ENCODE measurements around the gene THNSL1. TPM values are rescaled to one million over a fixed set of nuclear protein-coding genes. Genes with fewer than 3 reads are reported as not detected.

The THNSL1 gene
- total RNA-seq, 2 experiments from 2014 or later: 5.5 to 8.3 TPM

DNA sequence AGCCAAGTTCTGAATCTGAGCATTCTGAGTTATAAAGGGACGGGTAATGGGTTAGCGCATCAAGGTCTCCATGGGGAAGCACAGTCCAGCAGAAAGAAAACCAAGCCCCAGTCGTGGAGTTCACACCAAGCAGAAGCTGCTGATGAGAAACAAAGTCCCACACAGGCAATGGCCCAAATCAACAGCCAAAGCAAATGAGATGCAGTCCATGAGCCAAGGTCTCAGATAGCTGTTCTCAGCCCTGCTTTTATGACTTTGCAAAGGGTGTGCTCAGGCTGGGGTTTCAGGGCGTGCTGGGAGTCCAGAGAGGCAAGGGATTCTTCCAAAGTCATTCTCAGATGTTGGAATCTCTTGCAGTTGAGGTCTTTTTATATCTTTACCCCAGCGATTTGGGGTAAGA lies 32.0 kb downstream of the THNSL1 start:
- Histone ChIP-seq H3K4me3 (ENCODE audit: low read depth, low read length, poor library complexity, severe bottlenecking) (no peak overlapping the region), H3K4me1 (ENCODE audit: insufficient read depth, low read length, poor library complexity, severe bottlenecking) (no peaks in the 10 kb centered on the region), H3K36me3 (ENCODE audit: insufficient read depth, low read length) (no peaks in the 10 kb centered on the region), H3K27ac (ENCODE audit: low read depth, low read length, poor library complexity, severe bottlenecking) (no peak overlapping the region), H4K20me1 (ENCODE audit: insufficient read depth, low read length) (no peaks in the 10 kb centered on the region), H3K9me3 (ENCODE audit: low read length) (no peaks in the 10 kb centered on the region), H3K79me2 (ENCODE audit: insufficient read depth, low read depth, low read length) (no peaks in the 10 kb centered on the region), H3K9me2 (ENCODE audit: insufficient read depth, low read length) (no peaks in the 10 kb centered on the region), H3K4me2 (ENCODE audit: low read length) (no peak overlapping the region), H2AFZ (ENCODE audit: low read length) (no peak overlapping the region)
- BruUV-seq (replicated peaks): no TSS peak
- no peak for TF ChIP-seq EZH2phosphoT487 (IDR thresholded peaks at IDR 0.05; ENCODE audit: borderline replicate concordance, low read depth, low read length)
- TF ChIP-seq, protein P1, sequence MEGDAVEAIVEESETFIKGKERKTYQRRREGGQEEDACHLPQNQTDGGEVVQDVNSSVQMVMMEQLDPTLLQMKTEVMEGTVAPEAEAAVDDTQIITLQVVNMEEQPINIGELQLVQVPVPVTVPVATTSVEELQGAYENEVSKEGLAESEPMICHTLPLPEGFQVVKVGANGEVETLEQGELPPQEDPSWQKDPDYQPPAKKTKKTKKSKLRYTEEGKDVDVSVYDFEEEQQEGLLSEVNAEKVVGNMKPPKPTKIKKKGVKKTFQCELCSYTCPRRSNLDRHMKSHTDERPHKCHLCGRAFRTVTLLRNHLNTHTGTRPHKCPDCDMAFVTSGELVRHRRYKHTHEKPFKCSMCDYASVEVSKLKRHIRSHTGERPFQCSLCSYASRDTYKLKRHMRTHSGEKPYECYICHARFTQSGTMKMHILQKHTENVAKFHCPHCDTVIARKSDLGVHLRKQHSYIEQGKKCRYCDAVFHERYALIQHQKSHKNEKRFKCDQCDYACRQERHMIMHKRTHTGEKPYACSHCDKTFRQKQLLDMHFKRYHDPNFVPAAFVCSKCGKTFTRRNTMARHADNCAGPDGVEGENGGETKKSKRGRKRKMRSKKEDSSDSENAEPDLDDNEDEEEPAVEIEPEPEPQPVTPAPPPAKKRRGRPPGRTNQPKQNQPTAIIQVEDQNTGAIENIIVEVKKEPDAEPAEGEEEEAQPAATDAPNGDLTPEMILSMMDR (conservative IDR thresholded peaks at IDR 0.05; ENCODE audit: low read length): no peak
- DNase-seq (ENCODE audit: low spot score): no peak
- POLR2A ChIA-PET: interaction anchor here (0.5 kb wide), 1 partner anchor 1855 kb away, joined by 3 read pairs; no protein-coding TSS in a partner anchor
- intact Hi-C loops (cut with micrococcal nuclease; ENCODE audit: unreplicated experiment): no loop called here
- CTCF ChIA-PET (ENCODE audit: unreplicated experiment): no interaction called here

DNA sequence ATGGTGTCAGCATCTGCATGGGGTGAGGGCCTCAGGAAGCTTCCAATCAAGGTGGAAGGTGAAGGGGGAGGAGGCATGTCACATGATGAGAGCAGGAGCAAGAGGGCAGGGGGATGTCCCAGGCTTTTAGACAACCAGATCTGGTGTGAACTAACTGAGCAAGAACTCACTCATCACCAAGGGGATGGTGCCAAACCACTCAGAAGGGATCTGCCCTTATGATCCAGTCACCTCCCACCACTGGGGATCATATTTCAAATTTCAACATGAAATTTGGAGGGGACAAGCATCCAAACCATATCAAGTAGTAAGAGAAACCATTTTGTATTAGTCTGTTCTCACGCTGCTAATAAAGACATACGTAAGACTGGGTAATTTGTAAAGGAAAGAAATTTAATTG lies 33.6 kb downstream of the THNSL1 start:
- no TSS peak for BruUV-seq (replicated peaks)
- H3K79me2 ChIP-seq (ENCODE audit: insufficient read depth, low read depth, low read length): no peaks in the 10 kb centered on the region
- TF ChIP-seq EZH2phosphoT487 (IDR thresholded peaks at IDR 0.05; ENCODE audit: borderline replicate concordance, low read depth, low read length): no peak
- TF ChIP-seq, protein P1 (conservative IDR thresholded peaks at IDR 0.05; ENCODE audit: low read length): no peak
- no peak overlapping the region for H3K27ac ChIP-seq (ENCODE audit: low read depth, low read length, poor library complexity, severe bottlenecking)
- ChIA-PET POLR2A (no interaction called here), CTCF (ENCODE audit: unreplicated experiment) (no interaction called here)
- H3K9me3 ChIP-seq (ENCODE audit: low read length): no peaks in the 10 kb centered on the region
- no peak for DNase-seq (ENCODE audit: low spot score)
- H3K9me2 ChIP-seq (ENCODE audit: insufficient read depth, low read length): no peaks in the 10 kb centered on the region
- no peaks in the 10 kb centered on the region for H3K36me3 ChIP-seq (ENCODE audit: insufficient read depth, low read length)
- no peak overlapping the region for H2AFZ ChIP-seq (ENCODE audit: low read length)
- no peaks in the 10 kb centered on the region for H4K20me1 ChIP-seq (ENCODE audit: insufficient read depth, low read length)
- intact Hi-C loops (cut with micrococcal nuclease; ENCODE audit: unreplicated experiment): no loop called here
- no peak overlapping the region for H3K4me2 ChIP-seq (ENCODE audit: low read length)
- no peaks in the 10 kb centered on the region for H3K4me1 ChIP-seq (ENCODE audit: insufficient read depth, low read length, poor library complexity, severe bottlenecking)
- no peak overlapping the region for H3K4me3 ChIP-seq (ENCODE audit: low read depth, low read length, poor library complexity, severe bottlenecking)

DNA sequence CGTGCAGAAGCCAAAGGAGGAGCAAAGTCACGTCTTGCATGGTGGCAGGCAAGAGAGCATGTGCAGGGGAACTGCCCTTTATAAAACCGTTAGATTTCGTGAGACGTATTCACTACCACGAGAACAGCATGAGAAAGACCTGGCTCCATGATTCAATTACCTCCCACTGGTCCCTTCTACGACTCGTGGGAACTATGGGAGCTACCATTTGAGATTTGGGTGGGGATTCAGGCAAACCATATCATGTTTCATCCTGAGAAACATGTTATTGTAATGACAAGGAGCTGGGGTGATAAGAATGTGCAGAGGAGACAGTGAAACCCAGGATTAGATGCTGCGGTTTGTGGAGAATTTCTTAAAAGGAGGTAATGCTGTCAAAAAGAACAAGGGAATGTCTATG lies 34.0 kb downstream of the THNSL1 start:
- POLR2A ChIA-PET: interaction anchor here (0.8 kb wide), 1 partner anchor 16 kb away, joined by 3 read pairs; no protein-coding TSS in a partner anchor
- no peak overlapping the region for H3K27ac ChIP-seq (ENCODE audit: low read depth, low read length, poor library complexity, severe bottlenecking)
- intact Hi-C loops (cut with micrococcal nuclease; ENCODE audit: unreplicated experiment): no loop called here
- H3K9me3 ChIP-seq (ENCODE audit: low read length): no peaks in the 10 kb centered on the region
- no peaks in the 10 kb centered on the region for H4K20me1 ChIP-seq (ENCODE audit: insufficient read depth, low read length)
- no peaks in the 10 kb centered on the region for H3K36me3 ChIP-seq (ENCODE audit: insufficient read depth, low read length)
- no peaks in the 10 kb centered on the region for H3K79me2 ChIP-seq (ENCODE audit: insufficient read depth, low read depth, low read length)
- H2AFZ ChIP-seq (ENCODE audit: low read length): no peak overlapping the region
- BruUV-seq (replicated peaks): no TSS peak
- no peak overlapping the region for H3K4me2 ChIP-seq (ENCODE audit: low read length)
- no peak for DNase-seq (ENCODE audit: low spot score)
- no peak for TF ChIP-seq EZH2phosphoT487 (IDR thresholded peaks at IDR 0.05; ENCODE audit: borderline replicate concordance, low read depth, low read length)
- TF ChIP-seq, protein P1 (conservative IDR thresholded peaks at IDR 0.05; ENCODE audit: low read length): no peak
- no peak overlapping the region for H3K4me3 ChIP-seq (ENCODE audit: low read depth, low read length, poor library complexity, severe bottlenecking)
- CTCF ChIA-PET (ENCODE audit: unreplicated experiment): no interaction called here
- H3K4me1 ChIP-seq (ENCODE audit: insufficient read depth, low read length, poor library complexity, severe bottlenecking): no peaks in the 10 kb centered on the region
- no peaks in the 10 kb centered on the region for H3K9me2 ChIP-seq (ENCODE audit: insufficient read depth, low read length)

Measured in OCI-LY7 (cell line).